Activated CD8-positive, alpha-beta memory T cell treated with anti-CD3 and anti-CD28 coated beads, Interleukin-2, amount 50 U/mL, for 24 hours (primary cell): ENCODE data around the gene NPW.

Experiments used
- DNase-seq: peaks from one replicate; pipeline ENCODE4 v3.0.0-alpha.2; 2020; ENCODE audit errors: extremely low read depth

NPW gene

DNA sequence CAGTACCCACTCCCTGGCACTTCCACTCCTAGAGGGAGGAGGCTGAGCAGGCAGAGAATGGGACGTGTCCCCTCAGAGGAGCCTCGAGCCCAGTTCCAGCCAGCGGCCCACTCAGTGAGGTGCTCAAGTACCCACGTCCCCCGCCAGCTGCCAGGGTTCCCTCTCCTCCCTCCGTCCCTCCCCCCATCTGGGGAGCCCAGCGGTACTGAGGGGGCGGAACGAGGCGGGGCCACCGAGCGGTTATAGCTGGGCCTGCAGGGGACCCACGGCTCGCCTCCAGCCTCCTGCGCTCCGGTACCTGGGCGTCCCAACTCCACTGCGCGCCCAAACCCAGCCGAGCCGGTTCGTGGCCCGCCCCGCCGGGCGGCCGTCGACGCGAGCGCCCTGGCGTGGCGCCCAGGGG is at the start of gene NPW:
TSS of gene NPW (plus strand) at position 268 of the 403 bp plus-strand sequence.
- DNase-seq: no peak

DNA sequence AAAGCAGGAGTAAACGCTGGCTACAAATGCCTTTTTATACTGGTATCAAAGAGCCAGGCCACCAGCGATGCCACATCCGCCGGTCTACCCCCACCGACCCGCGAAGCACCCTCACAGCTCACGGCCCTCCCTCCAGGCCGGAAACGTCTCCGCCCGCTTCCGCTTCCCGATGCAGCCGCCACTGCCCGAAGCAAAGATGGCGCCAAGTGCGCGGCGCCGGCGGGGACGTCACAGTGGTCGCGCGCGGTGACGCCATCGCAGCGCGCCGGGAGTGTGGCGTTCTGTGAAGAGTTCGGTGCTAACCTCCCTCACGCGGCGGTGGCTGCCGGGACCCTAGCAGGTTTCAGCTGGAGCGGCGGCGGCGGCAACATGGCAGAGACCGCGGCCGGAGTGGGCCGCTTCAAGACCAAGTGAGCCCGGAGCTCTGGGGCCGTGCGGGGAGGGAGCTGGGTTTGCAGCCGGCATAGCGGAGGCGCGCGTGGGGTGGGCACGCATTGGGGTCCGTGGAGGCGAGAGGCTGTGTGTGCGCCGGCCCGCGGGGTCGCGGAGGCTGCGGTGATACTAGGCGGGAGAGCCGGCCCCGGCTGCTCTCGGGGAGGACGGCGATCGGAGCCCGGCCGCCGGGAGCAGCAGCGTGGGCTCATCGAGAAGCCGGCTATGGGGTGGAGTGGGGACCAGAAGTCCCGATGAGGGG is 47.6 kb upstream of the NPW start, which contains the start of gene TBL3:
TSS of gene TBL3 (plus strand) at position 258 of the 694 bp plus-strand sequence. CDS start at position 370, 112 bp downstream.
- peak; percentile 89 for DNase-seq

GRCh38 chr16:1972490-1972877 is 47.1 kb upstream of the NPW start:
- DNase-seq: no peak

GRCh38 chr16:1973461-1974156 is 46.0 kb upstream of the NPW start:
- DNase-seq: no peak

GRCh38 chr16:1974157-1975070 is 45.2 kb upstream of the NPW start:
- DNase-seq: no peak

- DNase-seq: no peak
These were observed 44.0 kb upstream of the NPW start for GRCh38 chr16:1975432-1976215.

DNA sequence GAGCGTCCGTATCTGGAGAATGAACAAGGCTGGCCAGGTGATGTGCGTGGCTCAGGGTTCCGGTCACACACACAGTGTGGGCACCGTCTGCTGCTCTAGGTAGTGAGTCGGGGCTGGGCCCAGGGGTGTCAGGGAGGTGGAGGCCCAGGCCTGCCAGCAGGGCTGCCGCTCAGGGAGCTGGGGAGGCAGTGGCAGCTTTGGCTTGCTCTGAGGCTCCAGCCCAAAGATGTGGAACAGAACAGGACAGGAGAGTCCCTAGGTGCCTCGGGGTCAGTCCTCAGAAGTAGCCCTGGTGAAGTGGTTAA is 43.4 kb upstream of the NPW start:
- no peak for DNase-seq

GRCh38 chr16:1976951-1977874 is 42.4 kb upstream of the NPW start:
- DNase-seq: no peak

- no peak for DNase-seq
These were observed 41.7 kb upstream of the NPW start for GRCh38 chr16:1977875-1978268.

DNA sequence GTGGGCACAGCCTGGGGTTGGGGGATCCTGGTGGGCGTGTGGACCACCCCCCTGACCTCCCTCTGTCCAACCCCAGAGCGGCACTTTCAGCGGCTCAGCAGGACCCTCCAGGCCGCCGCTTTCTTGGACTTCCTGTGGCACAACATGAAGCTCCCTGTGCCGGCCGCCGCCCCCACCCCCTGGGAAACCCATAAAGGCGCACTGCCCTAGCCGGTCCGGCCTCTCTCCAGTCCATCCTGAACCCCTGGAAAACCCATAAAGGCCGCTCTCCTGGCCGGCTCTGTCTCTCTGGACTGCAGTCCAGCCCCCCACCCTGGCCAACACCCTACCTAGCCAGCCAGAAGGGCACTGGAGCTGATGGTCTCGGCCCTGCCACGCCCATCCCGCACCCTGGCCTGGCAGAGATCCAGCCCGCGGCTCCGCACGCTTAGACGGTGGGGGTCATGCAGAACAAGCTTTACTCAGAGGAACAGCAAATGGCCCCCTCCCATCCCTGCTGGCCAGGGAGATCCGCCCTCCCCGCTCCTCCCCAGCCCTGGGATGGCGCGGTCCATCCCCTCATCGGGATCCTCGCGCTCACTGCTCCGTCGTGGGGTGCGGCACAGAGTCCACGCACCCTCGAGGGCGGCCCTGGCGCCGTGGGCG is 41.0 kb upstream of the NPW start:
- DNase-seq: no peak

- no peak for DNase-seq
These were observed 40.1 kb upstream of the NPW start for GRCh38 chr16:1979271-1980029.

DNA sequence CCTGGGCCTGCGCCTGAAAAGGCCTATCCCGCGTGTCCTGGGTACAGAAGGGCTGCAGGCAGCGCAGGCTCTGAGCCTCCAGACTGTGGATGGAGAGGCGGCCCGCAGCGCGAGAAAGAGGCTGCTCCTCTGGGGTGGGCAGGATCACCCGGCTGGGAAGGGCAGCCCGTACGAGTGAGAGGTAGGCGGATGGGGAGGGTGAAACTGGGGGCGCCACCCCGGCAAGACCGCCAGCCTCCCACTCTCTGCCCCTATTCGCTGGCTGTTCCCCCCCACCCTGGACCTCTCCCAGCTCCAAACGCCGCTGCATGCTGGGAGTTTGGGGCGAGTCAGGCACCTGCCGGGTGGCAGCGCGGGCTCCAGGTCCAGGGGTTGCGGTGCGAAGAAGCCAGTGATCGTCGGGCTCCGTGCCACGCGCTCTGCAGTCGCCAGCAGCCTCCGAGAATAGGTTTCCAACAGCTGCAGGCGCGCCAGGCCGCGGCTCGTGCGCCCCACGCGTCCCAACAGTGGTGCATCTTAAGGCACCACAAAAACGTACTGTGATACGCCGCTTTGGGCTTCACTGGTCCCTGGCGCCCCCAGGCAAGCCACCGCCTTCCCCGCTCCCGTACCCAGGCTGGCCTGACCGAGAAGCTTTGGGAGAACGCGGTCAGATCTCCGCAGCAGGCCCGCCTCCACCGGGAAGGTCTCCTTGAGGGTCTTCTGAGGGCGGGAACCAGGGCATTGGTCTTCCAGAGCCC is 39.4 kb upstream of the NPW start:
- no peak for DNase-seq

DNA sequence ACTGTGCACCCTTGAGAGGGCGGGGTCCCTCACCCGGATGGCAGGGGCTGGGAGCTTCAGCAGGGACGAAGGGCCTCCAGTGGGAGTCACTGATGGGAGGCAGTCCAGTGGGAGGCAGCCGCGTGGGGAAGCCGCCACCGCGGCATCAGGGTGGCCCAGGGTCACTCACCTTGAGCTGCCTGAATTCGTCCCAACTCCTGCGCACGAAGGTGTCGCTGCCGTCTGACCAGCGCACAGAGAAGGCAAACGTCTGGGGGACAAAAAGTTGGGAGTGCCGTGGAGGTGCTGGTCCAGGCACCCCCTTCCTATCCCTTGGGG is 38.9 kb upstream of the NPW start:
- DNase-seq: no peak

DNA sequence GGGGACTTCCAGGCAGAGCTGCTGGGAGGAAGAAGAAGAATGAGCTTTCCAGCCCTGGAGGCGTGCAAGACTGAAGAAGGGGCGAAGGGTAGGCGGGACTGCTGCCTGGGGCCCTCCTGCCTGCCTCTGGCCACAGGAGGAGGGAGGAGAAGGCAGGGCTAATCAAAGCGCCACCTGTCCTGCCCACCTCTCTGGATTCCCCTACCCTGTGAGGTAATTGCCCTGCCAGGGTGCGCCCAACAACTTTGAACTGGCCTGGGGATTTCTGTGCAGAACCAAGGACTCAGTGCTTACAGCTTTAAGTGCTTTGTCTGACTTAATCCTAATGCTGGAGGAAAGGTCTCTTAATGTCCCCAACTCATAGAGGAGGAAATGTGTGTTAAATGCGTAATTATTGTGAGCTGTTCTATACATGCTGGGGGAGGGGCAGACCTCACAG is 38.2 kb upstream of the NPW start, which contains the start of gene NOXO1:
TSS of gene NOXO1 (minus strand) at position 72 of the 439 bp plus-strand sequence. CDS start 290 bp downstream, outside the sequence.
- no peak for DNase-seq

GRCh38 chr16:1982013-1982433 is 37.6 kb upstream of the NPW start:
- DNase-seq: no peak

GRCh38 chr16:1982991-1983543 is 36.5 kb upstream of the NPW start:
- no peak for DNase-seq

GRCh38 chr16:1983544-1984346 is 35.8 kb upstream of the NPW start, which contains the start of gene GFER:
Gene GFER (plus strand): TSS chr16:1984193. CDS start chr16:1984219, 26 bp downstream.
- DNase-seq: no peak
